OCI-LY1 (cell line): ENCODE results near the gene HS3ST4.

Experiments
- CTCF ChIP-seq: fragments of 200-600 bp; sonication (generic), shearing (Covaris generic); IDR thresholded peaks from 2 replicates; pipeline ENCODE4 v1.5.1; 2017; ENCODE audit warnings: mild to moderate bottlenecking, antibody characterized with exemption, low read length, moderate library complexity, mixed read lengths
- EZH2 ChIP-seq: fragments of 200-600 bp; sonication (generic), shearing (Covaris generic); IDR thresholded peaks from 2 replicates; pipeline ENCODE4 v1.8.0; 2017; ENCODE audit warnings: borderline replicate concordance, mixed run types, mild to moderate bottlenecking, antibody characterized with exemption, low read length, moderate library complexity, mixed read lengths

GRCh38 chr16:26158142-26158759 is 466.5 kb downstream of the HS3ST4 start:
- TF ChIP-seq CTCF (no peak), EZH2 (no peak)
